Prostate gland (tissue), 2 donors: ENCODE results near the gene AP2B1.

Experiments used
- CTCF ChIP-seq, 4 experiments: fragments of 200-600 bp in 2 of 4; fragments of 450-650 bp in 2 of 4; sonication (generic) in 2 of 4; IDR thresholded peaks; 1 replicate in 3 of 4; 2 replicates in 1 of 4; pipeline ENCODE4 v1.5.1; 2016 to 2019; ENCODE audit warnings: antibody characterized with exemption in 4 of 4, mild to moderate bottlenecking in 2 of 4, moderate library complexity in 2 of 4
- POLR2AphosphoS5 ChIP-seq: sonication (generic); formaldehyde crosslinking; IDR thresholded peaks from one replicate; pipeline ENCODE4 v1.6.1; 2017; ENCODE audit warnings: antibody characterized with exemption

- no peak for TF ChIP-seq CTCF (IDR thresholded peaks at IDR 0.05)
- no peak for TF ChIP-seq POLR2AphosphoS5
Measured at GRCh38 chr17:35627417-35627816, 40.3 kb downstream of the AP2B1 start.
